IMR-90 (cell line): ENCODE measurements around the gene ARFIP1.

ENCODE experiments used
- BHLHE40 ChIP-seq: fragments of 150-350 bp; IDR thresholded peaks from 2 replicates; pipeline ENCODE4 v1.6.1; 2016; ENCODE audit warnings: mild to moderate bottlenecking, low read depth, low read length
- CEBPB ChIP-seq: IDR thresholded peaks from 2 replicates; pipeline ENCODE4 v1.6.1; 2012; ENCODE audit warnings: low read depth, low read length, improper control_type of control experiment
- CHD1 ChIP-seq: IDR thresholded peaks from 2 replicates; pipeline ENCODE4 v1.6.1; 2012; ENCODE audit warnings: low read depth, low read length, improper control_type of control experiment
- MAFK ChIP-seq: IDR thresholded peaks from 2 replicates; pipeline ENCODE4 v1.6.1; 2012; ENCODE audit warnings: low read depth, low read length, improper control_type of control experiment
- MXI1 ChIP-seq: IDR thresholded peaks from 2 replicates; pipeline ENCODE4 v1.6.1; 2012; ENCODE audit warnings: low read depth, mild to moderate bottlenecking, low read length, moderate library complexity, borderline replicate concordance
- POLR2A ChIP-seq: IDR thresholded peaks from 2 replicates; pipeline ENCODE4 v1.6.1; 2012; ENCODE audit warnings: mild to moderate bottlenecking, low read depth, low read length
- RFX5 ChIP-seq: IDR thresholded peaks from 2 replicates; pipeline ENCODE4 v1.8.0; 2012; ENCODE audit warnings: low read depth, mild to moderate bottlenecking, low read length, moderate library complexity
- SMC3 ChIP-seq: fragments of 150-350 bp; IDR thresholded peaks from 2 replicates; pipeline ENCODE4 v1.6.1; 2016; ENCODE audit warnings: low read depth, mild to moderate bottlenecking, antibody characterized with exemption, low read length, moderate library complexity
- TF ChIP-seq, protein P1 (sequence below): conservative IDR thresholded peaks from 2 replicates; pipeline ENCODE4 v1.5.1; 2012; ENCODE audit warnings: mild to moderate bottlenecking, low read depth, low read length, improper control_type of control experiment

DNA sequence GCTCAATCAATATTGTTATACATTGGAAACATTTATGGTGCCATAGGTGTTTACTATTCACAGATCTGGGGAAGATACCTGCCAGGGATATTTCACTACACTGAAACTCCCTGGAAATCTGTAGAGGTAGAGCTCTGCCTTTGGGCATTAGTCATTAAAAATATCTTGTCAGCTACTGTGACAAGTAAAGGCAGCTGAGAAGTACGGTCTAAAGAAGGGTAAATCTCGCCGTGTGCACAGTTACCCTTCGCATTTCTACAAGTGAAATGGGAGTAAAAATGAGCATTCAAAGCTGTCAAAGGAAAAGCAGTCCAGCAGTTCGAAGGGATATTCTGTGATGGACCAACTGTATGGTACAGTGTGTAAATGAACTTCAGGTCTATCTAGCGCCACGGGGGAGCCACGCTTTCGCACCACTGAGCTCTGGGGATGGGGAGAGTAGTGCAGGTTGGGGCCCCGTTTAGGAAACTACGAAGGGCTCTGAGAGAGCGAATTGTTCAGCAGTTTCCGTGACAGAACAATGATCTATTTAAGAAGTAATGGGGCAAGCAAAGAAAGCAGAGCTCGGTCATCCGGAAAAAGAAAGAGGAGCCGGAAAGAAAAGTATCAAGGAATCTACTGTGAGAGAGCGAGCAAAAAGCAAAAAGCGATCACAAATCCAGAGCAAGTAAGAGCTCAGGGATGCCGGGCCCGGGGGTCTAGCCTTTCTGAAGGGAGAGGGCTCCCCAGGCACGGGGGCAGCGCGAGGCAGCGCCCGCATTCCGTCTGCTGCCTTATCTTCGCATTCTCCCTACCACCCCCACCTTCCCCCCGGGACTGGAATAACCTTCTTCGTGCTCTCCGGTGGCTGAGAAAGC is 870 bp upstream of the ARFIP1 start:
- TF ChIP-seq MAFK (no peak), CHD1 (no peak), RFX5 (no peak), SMC3 (no peak), POLR2A (no peak), BHLHE40 (no peak), MXI1 (no peak), CEBPB (no peak)
- TF ChIP-seq, protein P1, sequence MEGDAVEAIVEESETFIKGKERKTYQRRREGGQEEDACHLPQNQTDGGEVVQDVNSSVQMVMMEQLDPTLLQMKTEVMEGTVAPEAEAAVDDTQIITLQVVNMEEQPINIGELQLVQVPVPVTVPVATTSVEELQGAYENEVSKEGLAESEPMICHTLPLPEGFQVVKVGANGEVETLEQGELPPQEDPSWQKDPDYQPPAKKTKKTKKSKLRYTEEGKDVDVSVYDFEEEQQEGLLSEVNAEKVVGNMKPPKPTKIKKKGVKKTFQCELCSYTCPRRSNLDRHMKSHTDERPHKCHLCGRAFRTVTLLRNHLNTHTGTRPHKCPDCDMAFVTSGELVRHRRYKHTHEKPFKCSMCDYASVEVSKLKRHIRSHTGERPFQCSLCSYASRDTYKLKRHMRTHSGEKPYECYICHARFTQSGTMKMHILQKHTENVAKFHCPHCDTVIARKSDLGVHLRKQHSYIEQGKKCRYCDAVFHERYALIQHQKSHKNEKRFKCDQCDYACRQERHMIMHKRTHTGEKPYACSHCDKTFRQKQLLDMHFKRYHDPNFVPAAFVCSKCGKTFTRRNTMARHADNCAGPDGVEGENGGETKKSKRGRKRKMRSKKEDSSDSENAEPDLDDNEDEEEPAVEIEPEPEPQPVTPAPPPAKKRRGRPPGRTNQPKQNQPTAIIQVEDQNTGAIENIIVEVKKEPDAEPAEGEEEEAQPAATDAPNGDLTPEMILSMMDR = no peak
